ENCODE measurements around the gene PIP5K1B. TPM values are rescaled to one million over a fixed set of nuclear protein-coding genes. Genes with fewer than 3 reads are reported as not detected.

The PIP5K1B gene
- total RNA-seq, 1 experiment from 2014 or later = 10.3 TPM

GRCh38 chr9:68897577-68898145, 192.6 kb downstream of the PIP5K1B start:
- no peaks in the 10 kb centered on the region for H3K4me1 Mint-ChIP-seq (ENCODE audit: low read depth, unreplicated experiment)
- BruUV-seq (replicated peaks) = no TSS peak
- no peak for DNase-seq
- H3K4me1 ChIP-seq = no peaks in the 10 kb centered on the region
- no peaks in the 10 kb centered on the region for H3K9me3 ChIP-seq
- intact Hi-C loops (cut with micrococcal nuclease; ENCODE audit: unreplicated experiment) = no loop called here
- H3K9me3 Mint-ChIP-seq (ENCODE audit: unreplicated experiment) = no peaks in the 10 kb centered on the region
- no peak overlapping the region for H3K4me3 ChIP-seq (ENCODE audit: low read depth, low read length)
- no peak overlapping the region for H3K4me3 Mint-ChIP-seq (ENCODE audit: unreplicated experiment)
- H3K27me3 Mint-ChIP-seq (ENCODE audit: insufficient read depth, unreplicated experiment) = no peaks in the 10 kb centered on the region
- no peaks in the 10 kb centered on the region for H3K36me3 Mint-ChIP-seq (ENCODE audit: insufficient read depth, unreplicated experiment)
- CTCF ChIA-PET = no interaction called here
- no peaks in the 10 kb centered on the region for H3K27me3 ChIP-seq (replicated peaks; ENCODE audit: control insufficient read depth, insufficient read depth, low read length)
- TF ChIP-seq, protein P1, sequence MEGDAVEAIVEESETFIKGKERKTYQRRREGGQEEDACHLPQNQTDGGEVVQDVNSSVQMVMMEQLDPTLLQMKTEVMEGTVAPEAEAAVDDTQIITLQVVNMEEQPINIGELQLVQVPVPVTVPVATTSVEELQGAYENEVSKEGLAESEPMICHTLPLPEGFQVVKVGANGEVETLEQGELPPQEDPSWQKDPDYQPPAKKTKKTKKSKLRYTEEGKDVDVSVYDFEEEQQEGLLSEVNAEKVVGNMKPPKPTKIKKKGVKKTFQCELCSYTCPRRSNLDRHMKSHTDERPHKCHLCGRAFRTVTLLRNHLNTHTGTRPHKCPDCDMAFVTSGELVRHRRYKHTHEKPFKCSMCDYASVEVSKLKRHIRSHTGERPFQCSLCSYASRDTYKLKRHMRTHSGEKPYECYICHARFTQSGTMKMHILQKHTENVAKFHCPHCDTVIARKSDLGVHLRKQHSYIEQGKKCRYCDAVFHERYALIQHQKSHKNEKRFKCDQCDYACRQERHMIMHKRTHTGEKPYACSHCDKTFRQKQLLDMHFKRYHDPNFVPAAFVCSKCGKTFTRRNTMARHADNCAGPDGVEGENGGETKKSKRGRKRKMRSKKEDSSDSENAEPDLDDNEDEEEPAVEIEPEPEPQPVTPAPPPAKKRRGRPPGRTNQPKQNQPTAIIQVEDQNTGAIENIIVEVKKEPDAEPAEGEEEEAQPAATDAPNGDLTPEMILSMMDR (IDR thresholded peaks at IDR 0.05; ENCODE audit: insufficient read depth in 1 of 2, low read depth in 1 of 2, low read length in 1 of 2, severe bottlenecking in 1 of 2, unreplicated experiment in 1 of 2) = no peak
- H3K27ac Mint-ChIP-seq (ENCODE audit: unreplicated experiment) = no peak overlapping the region
- POLR2A ChIA-PET = no interaction called here
- no peaks in the 10 kb centered on the region for H3K36me3 ChIP-seq (ENCODE audit: control insufficient read depth, insufficient read depth, low read length)

- Histone ChIP-seq H3K36me3 (ENCODE audit: control insufficient read depth, insufficient read depth, low read length) (no peaks in the 10 kb centered on the region), H3K4me1 (no peaks in the 10 kb centered on the region), H3K27me3 (replicated peaks; ENCODE audit: control insufficient read depth, insufficient read depth, low read length) (no peaks in the 10 kb centered on the region), H3K4me3 (ENCODE audit: low read depth, low read length) (no peak overlapping the region), H3K9me3 (no peaks in the 10 kb centered on the region)
- intact Hi-C loops (cut with micrococcal nuclease; ENCODE audit: unreplicated experiment) = no loop called here
- ChIA-PET CTCF (no interaction called here), POLR2A (no interaction called here)
- H3K4me3 Mint-ChIP-seq (ENCODE audit: unreplicated experiment) = no peak overlapping the region
- no TSS peak for BruUV-seq (replicated peaks)
- no peaks in the 10 kb centered on the region for H3K36me3 Mint-ChIP-seq (ENCODE audit: insufficient read depth, unreplicated experiment)
- no peak for DNase-seq
- H3K9me3 Mint-ChIP-seq (ENCODE audit: unreplicated experiment) = no peaks in the 10 kb centered on the region
- H3K27ac Mint-ChIP-seq (ENCODE audit: unreplicated experiment) = no peak overlapping the region
- H3K27me3 Mint-ChIP-seq (ENCODE audit: insufficient read depth, unreplicated experiment) = no peaks in the 10 kb centered on the region
- TF ChIP-seq, protein P1 (IDR thresholded peaks at IDR 0.05; ENCODE audit: insufficient read depth in 1 of 2, low read depth in 1 of 2, low read length in 1 of 2, severe bottlenecking in 1 of 2, unreplicated experiment in 1 of 2) = no peak
- H3K4me1 Mint-ChIP-seq (ENCODE audit: low read depth, unreplicated experiment) = no peaks in the 10 kb centered on the region
Observed at GRCh38 chr9:68898781-68899439, 193.9 kb downstream of the PIP5K1B start.

DNA sequence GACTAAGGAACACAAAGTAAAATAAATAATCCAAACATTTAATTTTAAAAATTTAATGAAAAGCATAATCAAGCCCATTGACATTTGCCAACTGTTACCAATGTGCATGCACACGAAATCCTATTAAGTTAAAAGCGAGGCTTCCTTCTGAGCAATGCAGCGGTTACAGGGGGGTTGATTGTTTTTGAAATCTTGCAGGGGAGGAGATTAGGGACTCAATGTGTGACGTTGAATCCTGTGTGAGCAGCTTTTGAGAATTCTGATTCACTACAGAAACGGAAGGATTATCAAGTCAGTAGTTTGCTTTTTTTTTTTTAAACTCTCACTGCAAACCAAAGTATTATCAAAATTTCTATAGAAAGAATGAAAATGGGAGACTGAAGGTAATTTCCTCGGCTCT, 199.4 kb downstream of the PIP5K1B start:
- TF ChIP-seq, protein P1 (IDR thresholded peaks at IDR 0.05; ENCODE audit: insufficient read depth in 1 of 2, low read depth in 1 of 2, low read length in 1 of 2, severe bottlenecking in 1 of 2, unreplicated experiment in 1 of 2) = no peak
- Mint-ChIP-seq H3K4me3 (ENCODE audit: unreplicated experiment) (no peak overlapping the region), H3K27me3 (ENCODE audit: insufficient read depth, unreplicated experiment) (no peaks in the 10 kb centered on the region), H3K9me3 (ENCODE audit: unreplicated experiment) (no peaks in the 10 kb centered on the region), H3K36me3 (ENCODE audit: insufficient read depth, unreplicated experiment) (no peaks in the 10 kb centered on the region), H3K27ac (ENCODE audit: unreplicated experiment) (no peak overlapping the region), H3K4me1 (ENCODE audit: low read depth, unreplicated experiment) (no peaks in the 10 kb centered on the region)
- CTCF ChIA-PET = no interaction called here
- BruUV-seq (replicated peaks) = no TSS peak
- Histone ChIP-seq H3K36me3 (ENCODE audit: control insufficient read depth, insufficient read depth, low read length) (no peaks in the 10 kb centered on the region), H3K4me3 (ENCODE audit: low read depth, low read length) (no peak overlapping the region), H3K9me3 (no peaks in the 10 kb centered on the region), H3K4me1 (no peaks in the 10 kb centered on the region), H3K27me3 (replicated peaks; ENCODE audit: control insufficient read depth, insufficient read depth, low read length) (no peaks in the 10 kb centered on the region)
- intact Hi-C loops (cut with micrococcal nuclease; ENCODE audit: unreplicated experiment) = no loop called here
- DNase-seq = no peak
- POLR2A ChIA-PET = no interaction called here

Data from Caco-2 (cell line).